Endothelial cell of umbilical vein (primary cell): ENCODE measurements around the gene MYRIP.

Source experiments
- EZH2 ChIP-seq: IDR thresholded peaks from 2 replicates; pipeline ENCODE4 v1.6.1; 2012; ENCODE audit warnings: borderline replicate concordance, low read depth, mild to moderate bottlenecking, moderate library complexity, low read length, inconsistent platforms; ENCODE audit not compliant: severe bottlenecking
- FOS ChIP-seq: IDR thresholded peaks from 2 replicates; pipeline ENCODE4 v1.6.1; 2011; ENCODE audit warnings: mild to moderate bottlenecking, low read length, moderate library complexity, borderline replicate concordance; ENCODE audit not compliant: insufficient read depth
- GATA2 ChIP-seq: IDR thresholded peaks from 2 replicates; pipeline ENCODE4 v1.7.0; 2011; ENCODE audit warnings: low read depth, mild to moderate bottlenecking, moderate library complexity, mixed read lengths, low read length; ENCODE audit not compliant: insufficient read length, insufficient read depth
- JUN ChIP-seq: IDR thresholded peaks from 2 replicates; pipeline ENCODE4 v1.6.1; 2011; ENCODE audit warnings: borderline replicate concordance, low read depth; ENCODE audit not compliant: insufficient read length, insufficient read depth
- MYC ChIP-seq: IDR thresholded peaks from one replicate; pipeline ENCODE4 v1.6.1; 2011; ENCODE audit warnings: mild to moderate bottlenecking, low read depth, low read length
- POLR2A ChIP-seq: IDR thresholded peaks from 2 replicates; pipeline ENCODE4 v1.6.1; 2012; ENCODE audit warnings: low read depth, mild to moderate bottlenecking, control low read depth, low read length
- POLR2AphosphoS5 ChIP-seq: IDR thresholded peaks from 2 replicates; pipeline ENCODE4 v1.6.1; 2012; ENCODE audit warnings: low read depth, mild to moderate bottlenecking, control low read depth, low read length, moderate library complexity; ENCODE audit not compliant: insufficient read depth
- TF ChIP-seq, protein P1 (sequence below), 2 donors: IDR thresholded peaks; 1 replicate in 1 of 2; 2 replicates in 1 of 2; pipeline ENCODE4 v1.5.1; 2011; ENCODE audit warnings: low read length in 2 of 2, mild to moderate bottlenecking in 2 of 2, moderate library complexity in 2 of 2, control low read depth in 1 of 2, inconsistent platforms in 1 of 2, low read depth in 1 of 2; ENCODE audit not compliant: insufficient read depth in 1 of 2; ENCODE audit errors: extremely low read depth in 1 of 2
- TF ChIP-seq, protein P2 (sequence below): IDR thresholded peaks from 2 replicates; pipeline ENCODE4 v1.6.1; 2011; ENCODE audit not compliant: insufficient read depth, insufficient read length

DNA sequence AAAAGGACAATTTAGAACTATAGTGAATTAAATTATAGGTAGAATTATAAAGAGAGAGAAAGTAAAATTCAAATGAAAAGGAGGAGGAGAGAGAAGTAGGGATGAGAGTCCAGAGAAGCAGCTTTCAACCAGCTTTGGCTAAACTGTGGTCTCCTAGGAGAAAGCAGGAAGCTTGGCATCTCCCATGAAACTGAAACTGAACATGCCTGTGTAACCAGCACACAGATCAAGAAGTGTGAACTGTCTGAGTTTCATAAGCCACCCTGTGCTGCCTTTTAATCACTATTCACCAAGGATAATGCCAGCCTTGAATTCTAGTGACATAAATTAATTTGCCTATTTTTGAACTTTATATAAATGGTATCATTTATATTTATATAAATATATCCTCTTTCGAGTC, 128.5 kb downstream of the MYRIP start:
- TF ChIP-seq POLR2A: no peak
- no peak for TF ChIP-seq EZH2
- TF ChIP-seq, protein P1, sequence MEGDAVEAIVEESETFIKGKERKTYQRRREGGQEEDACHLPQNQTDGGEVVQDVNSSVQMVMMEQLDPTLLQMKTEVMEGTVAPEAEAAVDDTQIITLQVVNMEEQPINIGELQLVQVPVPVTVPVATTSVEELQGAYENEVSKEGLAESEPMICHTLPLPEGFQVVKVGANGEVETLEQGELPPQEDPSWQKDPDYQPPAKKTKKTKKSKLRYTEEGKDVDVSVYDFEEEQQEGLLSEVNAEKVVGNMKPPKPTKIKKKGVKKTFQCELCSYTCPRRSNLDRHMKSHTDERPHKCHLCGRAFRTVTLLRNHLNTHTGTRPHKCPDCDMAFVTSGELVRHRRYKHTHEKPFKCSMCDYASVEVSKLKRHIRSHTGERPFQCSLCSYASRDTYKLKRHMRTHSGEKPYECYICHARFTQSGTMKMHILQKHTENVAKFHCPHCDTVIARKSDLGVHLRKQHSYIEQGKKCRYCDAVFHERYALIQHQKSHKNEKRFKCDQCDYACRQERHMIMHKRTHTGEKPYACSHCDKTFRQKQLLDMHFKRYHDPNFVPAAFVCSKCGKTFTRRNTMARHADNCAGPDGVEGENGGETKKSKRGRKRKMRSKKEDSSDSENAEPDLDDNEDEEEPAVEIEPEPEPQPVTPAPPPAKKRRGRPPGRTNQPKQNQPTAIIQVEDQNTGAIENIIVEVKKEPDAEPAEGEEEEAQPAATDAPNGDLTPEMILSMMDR (IDR thresholded peaks at IDR 0.05; ENCODE audit: extremely low read depth in 1 of 2, insufficient read depth in 1 of 2, low read depth in 1 of 2, low read length in 2 of 2): no peak
- TF ChIP-seq MYC: no peak
- TF ChIP-seq, protein P2, sequence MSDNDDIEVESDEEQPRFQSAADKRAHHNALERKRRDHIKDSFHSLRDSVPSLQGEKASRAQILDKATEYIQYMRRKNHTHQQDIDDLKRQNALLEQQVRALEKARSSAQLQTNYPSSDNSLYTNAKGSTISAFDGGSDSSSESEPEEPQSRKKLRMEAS: no peak
- TF ChIP-seq POLR2AphosphoS5: no peak
- TF ChIP-seq FOS: no peak
- no peak for TF ChIP-seq JUN
- TF ChIP-seq GATA2: no peak
